HCT116 (cell line): ENCODE results near the gene ENTHD1. TPM values are rescaled to one million over a fixed set of nuclear protein-coding genes. Genes with fewer than 3 reads are reported as not detected.

Experiments
- ATAC-seq: fragments of 200-7000 bp; cut with Tn5 transposase; 2 replicates; pipeline ENCODE4 v1.9.1; 2020; ENCODE audit warnings: mild to moderate bottlenecking, moderate library complexity
- BruUV-seq: library from RNA; stranded (reverse); fragments of 400-500 nt; replicated peaks from 2 replicates; lab custom pipeline; 2021; lab: Mats Ljungman, UMichigan
- CTCF ChIA-PET: fragments of 300-600 bp; sonication (Branson Sonifier 250); formaldehyde crosslinking; loops from one replicate; lab custom pipeline; 2021; ENCODE audit warnings: antibody characterized with exemption; lab: Charles Lee
- POLR2A ChIA-PET: fragments of 300-600, 350-600 bp; sonication (Branson Sonifier 250); formaldehyde crosslinking; loops from one replicate; lab custom pipeline; 2021; ENCODE audit warnings: antibody characterized with exemption; lab: Charles Lee
- RAD21 ChIA-PET, 2 experiments: fragments of 300-600 bp; sonication (Branson Sonifier 250); formaldehyde crosslinking; loops; one replicate each; lab custom pipeline; 2023; ENCODE audit warnings: low total read pairs in 2 of 2; ENCODE audit not compliant: uncharacterized antibody in 2 of 2, unreplicated experiment in 2 of 2, low non-redundant PET in 1 of 2; lab: Charles Lee
- DNase-seq: peaks from one replicate; pipeline ENCODE4 v3.0.0-alpha.2; 2010; ENCODE audit warnings: low read depth, low spot score
- H2AFZ ChIP-seq: fragments of 200-600 bp; shearing (Covaris generic), sonication (generic); 2 replicates; pipeline ENCODE4 v1.6.1; 2017; ENCODE audit warnings: low read depth, mixed run types, mixed read lengths, antibody characterized with exemption, low read length; ENCODE audit not compliant: poor library complexity, severe bottlenecking
- H3K27ac ChIP-seq: 2 replicates; pipeline ENCODE4 v1.5.1; 2012; ENCODE audit warnings: low read depth, low read length
- H3K27me3 ChIP-seq: fragments of 200-600 bp; sonication (generic); 2 replicates; pipeline ENCODE4 v1.6.1; 2016; ENCODE audit warnings: mixed run types, low read length, mixed read lengths; ENCODE audit not compliant: insufficient read depth
- H3K36me3 ChIP-seq, 2 experiments: fragments of 200-500 bp in 1 of 2; fragments of 200-600 bp in 1 of 2; sonication (Bioruptor generic) in 1 of 2; sonication (generic) in 1 of 2; 2 replicates each; pipeline versions ENCODE4 v1.5.1 to v1.6.1; 2014 to 2016; ENCODE audit warnings: low read length in 2 of 2, inconsistent platforms in 1 of 2, mixed read lengths in 1 of 2, mixed run types in 1 of 2; ENCODE audit not compliant: insufficient read depth in 2 of 2, control insufficient read depth in 1 of 2
- H3K4me1 ChIP-seq, 2 experiments: fragments of 200-600 bp in 1 of 2; sonication (generic) in 1 of 2; 2 replicates each; pipeline versions ENCODE4 v1.5.1 to v1.6.1; 2012 to 2017; ENCODE audit warnings: low read length in 2 of 2, inconsistent platforms in 1 of 2, mild to moderate bottlenecking in 1 of 2, mixed read lengths in 1 of 2, mixed run types in 1 of 2, moderate library complexity in 1 of 2; ENCODE audit not compliant: insufficient read depth in 2 of 2, control insufficient read depth in 1 of 2
- H3K4me2 ChIP-seq: fragments of 200-600 bp; sonication (generic); 2 replicates; pipeline ENCODE4 v1.6.1; 2017; ENCODE audit warnings: mixed run types, low read length, mixed read lengths
- H3K4me3 ChIP-seq, 2 experiments: fragments of 200-600 bp in 1 of 2; sonication (generic) in 1 of 2; replicated peaks in 1 of 2; 2 replicates each; pipeline ENCODE4 v1.5.1; 2011 to 2016; ENCODE audit warnings: low read length in 2 of 2, control low read depth in 1 of 2, low read depth in 1 of 2, mild to moderate bottlenecking in 1 of 2, mixed read lengths in 1 of 2, mixed run types in 1 of 2
- H3K79me2 ChIP-seq: fragments of 200-600 bp; sonication (generic); 2 replicates; pipeline ENCODE4 v1.6.1; 2017; ENCODE audit warnings: mild to moderate bottlenecking, mixed run types, low read length, moderate library complexity, mixed read lengths; ENCODE audit not compliant: insufficient read depth
- H3K9ac ChIP-seq: fragments of 200-600 bp; sonication (generic); 2 replicates; pipeline ENCODE4 v1.6.1; 2016; ENCODE audit warnings: low read length, mixed read lengths
- H3K9me2 ChIP-seq: fragments of 200-600 bp; sonication (generic), shearing (Covaris generic); 2 replicates; pipeline ENCODE4 v1.6.1; 2017; ENCODE audit warnings: mixed run types, mild to moderate bottlenecking, moderate library complexity; ENCODE audit not compliant: insufficient read depth
- H3K9me3 ChIP-seq, 2 experiments: fragments of 200-500 bp in 1 of 2; fragments of 200-600 bp in 1 of 2; sonication (Bioruptor generic) in 1 of 2; sonication (generic) in 1 of 2; 2 replicates each; pipeline ENCODE4 v1.6.1; 2014 to 2017; ENCODE audit warnings: low read length in 2 of 2, mixed read lengths in 2 of 2, inconsistent platforms in 1 of 2, low read depth in 1 of 2, mild to moderate bottlenecking in 1 of 2, mixed run types in 1 of 2, moderate library complexity in 1 of 2; ENCODE audit not compliant: control insufficient read depth in 1 of 2, insufficient read depth in 1 of 2
- H4K20me1 ChIP-seq: fragments of 200-600 bp; sonication (generic), shearing (Covaris generic); 2 replicates; pipeline ENCODE4 v1.6.1; 2017; ENCODE audit warnings: mixed run types, mild to moderate bottlenecking, moderate library complexity; ENCODE audit not compliant: insufficient read depth
- CBX3 ChIP-seq: IDR thresholded peaks from 2 replicates; pipeline ENCODE4 v1.6.1; 2012; ENCODE audit warnings: low read depth
- CEBPB ChIP-seq: IDR thresholded peaks from 2 replicates; pipeline ENCODE4 v1.6.1; 2012; ENCODE audit warnings: low read depth
- REST ChIP-seq: IDR thresholded peaks from 2 replicates; pipeline ENCODE4 v1.6.1; 2012; ENCODE audit warnings: low read depth
- SP1 ChIP-seq: IDR thresholded peaks from 2 replicates; pipeline ENCODE4 v1.6.1; 2012; ENCODE audit warnings: low read depth
- TCF7L2 ChIP-seq: IDR thresholded peaks from 2 replicates; pipeline ENCODE4 v1.7.0; 2011; ENCODE audit warnings: borderline replicate concordance, inconsistent platforms; ENCODE audit not compliant: insufficient read depth, insufficient read length; ENCODE audit errors: extremely low read depth
- YY1 ChIP-seq: IDR thresholded peaks from 2 replicates; pipeline ENCODE4 v1.6.1; 2011; ENCODE audit warnings: low read length, low read depth, moderate library complexity, mild to moderate bottlenecking; ENCODE audit not compliant: insufficient replicate concordance; ENCODE audit errors: extremely low read depth
- intact Hi-C: fragments of 100-400 bp; cut with micrococcal nuclease; formaldehyde crosslinking; loops from 2 replicates; pipeline ENCODE4 v1.10.0; 2022
- total RNA-seq: library from RNA; stranded (reverse); gene quantifications from one replicate; pipeline ENCODE4 v1.2.1, GENCODE V29; 2021; ENCODE audit not compliant: unreplicated experiment

The ENTHD1 gene
- total RNA-seq, 1 experiment from 2014 or later, result not detected

- H2AFZ ChIP-seq, result no peak overlapping the region
- DNase-seq (no peak), ATAC-seq (no peak)
- TF ChIP-seq REST (no peak), CBX3 (no peak), YY1 (no peak), SP1 (no peak), TCF7L2 (no peak), CEBPB (no peak)
- peaks cover 2 to 6% of the 10 kb centered on the region in 2 experiments; a peak in 3 of 4 replicates for H3K4me1 ChIP-seq
- no peaks in the 10 kb centered on the region for H3K79me2 ChIP-seq
- RAD21 ChIA-PET, result no interaction called here
- H3K4me2 ChIP-seq, result no peak overlapping the region
- no peaks in the 10 kb centered on the region for H3K36me3 ChIP-seq
- no peak overlapping the region for H3K9ac ChIP-seq
- no peaks in the 10 kb centered on the region for H3K9me3 ChIP-seq
- no peaks in the 10 kb centered on the region for H3K9me2 ChIP-seq
- H3K27me3 ChIP-seq, result no peaks in the 10 kb centered on the region
- POLR2A ChIA-PET, result no interaction called here
- BruUV-seq, result no TSS peak
- intact Hi-C loops, result no loop called here
- no peak overlapping the region for H3K4me3 ChIP-seq
- H3K27ac ChIP-seq, result no peak overlapping the region
- H4K20me1 ChIP-seq, result no peaks in the 10 kb centered on the region
- CTCF ChIA-PET, result no interaction called here
Measured at GRCh38 chr22:39718921-39719475, 174.6 kb downstream of the ENTHD1 start.
